GM12891 (cell line): ENCODE results near the gene SCNN1B.

ENCODE experiments used
- DNase-seq: peaks from one replicate; pipeline ENCODE4 v3.0.0; 2011; ENCODE audit warnings: low spot score; ENCODE audit not compliant: insufficient read length
- FAIRE-seq: peaks from 2 replicates; lab custom pipeline; 2011; peaks lifted over from hg19 to GRCh38; lab: Jason Lieb, UNC
- PAX5 ChIP-seq: IDR thresholded peaks from 2 replicates; pipeline ENCODE4 v1.6.1; 2011; ENCODE audit warnings: low read length, moderate library complexity, mild to moderate bottlenecking; ENCODE audit not compliant: insufficient read depth, severe bottlenecking
- POLR2A ChIP-seq: IDR thresholded peaks from 2 replicates; pipeline ENCODE4 v1.6.1; 2011; ENCODE audit warnings: low read depth, low read length, control low read depth
- POLR2AphosphoS5 ChIP-seq: IDR thresholded peaks from 2 replicates; pipeline ENCODE4 v1.6.1; 2011; ENCODE audit warnings: low read depth, low read length, control low read depth
- POU2F2 ChIP-seq: IDR thresholded peaks from 2 replicates; pipeline ENCODE4 v1.6.1; 2011; ENCODE audit warnings: low read depth, mild to moderate bottlenecking, control low read depth, low read length, moderate library complexity
- SPI1 ChIP-seq: IDR thresholded peaks from 2 replicates; pipeline ENCODE4 v1.6.1; 2011; ENCODE audit warnings: low read depth, low read length, control low read depth
- TAF1 ChIP-seq: IDR thresholded peaks from 2 replicates; pipeline ENCODE4 v1.6.1; 2011; ENCODE audit warnings: low read depth, low read length, control low read depth

SCNN1B gene

GRCh38 chr16:23303685-23304084 is 1.6 kb downstream of the SCNN1B start:
- DNase-seq, result no peak
- no peak for FAIRE-seq
- no peak for TF ChIP-seq POLR2AphosphoS5
- TF ChIP-seq POU2F2, result no peak
- TF ChIP-seq TAF1, result no peak
- no peak for TF ChIP-seq PAX5
- no peak for TF ChIP-seq POLR2A
- TF ChIP-seq SPI1, result no peak

- FAIRE-seq (no peak), DNase-seq (no peak)
- no peak for TF ChIP-seq SPI1
- TF ChIP-seq POLR2A, result no peak
- TF ChIP-seq TAF1, result no peak
- TF ChIP-seq PAX5, result no peak
- no peak for TF ChIP-seq POLR2AphosphoS5
- no peak for TF ChIP-seq POU2F2
Measured at GRCh38 chr16:23304620-23305019, 2.5 kb downstream of the SCNN1B start.

GRCh38 chr16:23306199-23307100 is 4.3 kb downstream of the SCNN1B start:
- no peak for TF ChIP-seq POLR2A
- TF ChIP-seq PAX5, result no peak
- FAIRE-seq, result no peak
- DNase-seq, result no peak

- FAIRE-seq (no peak), DNase-seq (no peak)
- TF ChIP-seq POLR2A, result no peak
- no peak for TF ChIP-seq POU2F2
- no peak for TF ChIP-seq SPI1
- TF ChIP-seq TAF1, result no peak
- TF ChIP-seq PAX5, result no peak
- no peak for TF ChIP-seq POLR2AphosphoS5
Measured at GRCh38 chr16:23310217-23310616, 8.1 kb downstream of the SCNN1B start.

- no peak for FAIRE-seq
- DNase-seq, result no peak
- TF ChIP-seq POLR2AphosphoS5, result no peak
- no peak for TF ChIP-seq SPI1
- no peak for TF ChIP-seq POLR2A
- TF ChIP-seq PAX5, result no peak
- TF ChIP-seq POU2F2, result no peak
- TF ChIP-seq TAF1, result no peak
Measured at GRCh38 chr16:23310744-23311143, 8.6 kb downstream of the SCNN1B start.

- no peak for TF ChIP-seq POU2F2
- no peak for TF ChIP-seq TAF1
- no peak for TF ChIP-seq POLR2A
- TF ChIP-seq PAX5, result no peak
- no peak for TF ChIP-seq POLR2AphosphoS5
- TF ChIP-seq SPI1, result no peak
- FAIRE-seq, result peak; percentile 5
Measured at GRCh38 chr16:23316232-23316631, 14.1 kb downstream of the SCNN1B start.

GRCh38 chr16:23316634-23317265 is 14.6 kb downstream of the SCNN1B start:
- no peak for DNase-seq
- peak; percentile 58 for FAIRE-seq
- TF ChIP-seq POLR2AphosphoS5 (no peak), PAX5 (no peak), TAF1 (no peak), SPI1 (no peak), POLR2A (no peak), POU2F2 (no peak)

More at GRCh38 chr16:23316232-23316631, 14.1 kb downstream of the SCNN1B start:
- no peak for DNase-seq

GRCh38 chr16:23317266-23317661 is 15.2 kb downstream of the SCNN1B start:
- no peak for FAIRE-seq
- TF ChIP-seq POLR2A, result no peak
- no peak for TF ChIP-seq SPI1
- no peak for TF ChIP-seq POLR2AphosphoS5
- TF ChIP-seq POU2F2, result no peak
- no peak for DNase-seq

- no peak for TF ChIP-seq POLR2AphosphoS5
- no peak for TF ChIP-seq TAF1
- TF ChIP-seq SPI1, result no peak
- TF ChIP-seq POU2F2, result no peak
- no peak for DNase-seq
- peak; percentile 38 for FAIRE-seq
Measured at GRCh38 chr16:23317751-23318150, 15.6 kb downstream of the SCNN1B start.

GRCh38 chr16:23318639-23319038 is 16.5 kb downstream of the SCNN1B start:
- no peak for FAIRE-seq
- TF ChIP-seq POU2F2 (no peak), POLR2A (no peak), SPI1 (no peak), TAF1 (no peak), POLR2AphosphoS5 (no peak), PAX5 (no peak)
- no peak for DNase-seq
